HL-60 (cell line): ENCODE data around the gene IMPDH1.

ENCODE experiments used
- CTCF ChIP-seq: IDR thresholded peaks from one replicate; pipeline ENCODE4 v1.5.1; 2011; ENCODE audit warnings: low read length, control low read depth, inconsistent platforms; ENCODE audit not compliant: insufficient read depth
- GABPA ChIP-seq: IDR thresholded peaks from 2 replicates; pipeline ENCODE4 v1.6.1; 2012; ENCODE audit warnings: low read depth
- POLR2AphosphoS5 ChIP-seq: IDR thresholded peaks from 2 replicates; pipeline ENCODE4 v1.6.1; 2012; ENCODE audit warnings: low read depth
- TF ChIP-seq, protein P1 (sequence below): IDR thresholded peaks from 2 replicates; pipeline ENCODE4 v1.6.1; 2012; ENCODE audit warnings: low read depth; ENCODE audit not compliant: insufficient replicate concordance

GRCh38 chr7:128410451-128410753 is 620 bp upstream of the IMPDH1 start:
- no peak for TF ChIP-seq POLR2AphosphoS5
- no peak for TF ChIP-seq CTCF
- TF ChIP-seq, protein P1, sequence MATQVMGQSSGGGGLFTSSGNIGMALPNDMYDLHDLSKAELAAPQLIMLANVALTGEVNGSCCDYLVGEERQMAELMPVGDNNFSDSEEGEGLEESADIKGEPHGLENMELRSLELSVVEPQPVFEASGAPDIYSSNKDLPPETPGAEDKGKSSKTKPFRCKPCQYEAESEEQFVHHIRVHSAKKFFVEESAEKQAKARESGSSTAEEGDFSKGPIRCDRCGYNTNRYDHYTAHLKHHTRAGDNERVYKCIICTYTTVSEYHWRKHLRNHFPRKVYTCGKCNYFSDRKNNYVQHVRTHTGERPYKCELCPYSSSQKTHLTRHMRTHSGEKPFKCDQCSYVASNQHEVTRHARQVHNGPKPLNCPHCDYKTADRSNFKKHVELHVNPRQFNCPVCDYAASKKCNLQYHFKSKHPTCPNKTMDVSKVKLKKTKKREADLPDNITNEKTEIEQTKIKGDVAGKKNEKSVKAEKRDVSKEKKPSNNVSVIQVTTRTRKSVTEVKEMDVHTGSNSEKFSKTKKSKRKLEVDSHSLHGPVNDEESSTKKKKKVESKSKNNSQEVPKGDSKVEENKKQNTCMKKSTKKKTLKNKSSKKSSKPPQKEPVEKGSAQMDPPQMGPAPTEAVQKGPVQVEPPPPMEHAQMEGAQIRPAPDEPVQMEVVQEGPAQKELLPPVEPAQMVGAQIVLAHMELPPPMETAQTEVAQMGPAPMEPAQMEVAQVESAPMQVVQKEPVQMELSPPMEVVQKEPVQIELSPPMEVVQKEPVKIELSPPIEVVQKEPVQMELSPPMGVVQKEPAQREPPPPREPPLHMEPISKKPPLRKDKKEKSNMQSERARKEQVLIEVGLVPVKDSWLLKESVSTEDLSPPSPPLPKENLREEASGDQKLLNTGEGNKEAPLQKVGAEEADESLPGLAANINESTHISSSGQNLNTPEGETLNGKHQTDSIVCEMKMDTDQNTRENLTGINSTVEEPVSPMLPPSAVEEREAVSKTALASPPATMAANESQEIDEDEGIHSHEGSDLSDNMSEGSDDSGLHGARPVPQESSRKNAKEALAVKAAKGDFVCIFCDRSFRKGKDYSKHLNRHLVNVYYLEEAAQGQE, result no peak
- TF ChIP-seq GABPA, result no peak
